ENCODE results near the gene DEFB125. TPM values are rescaled to one million over a fixed set of nuclear protein-coding genes. Genes with fewer than 3 reads are reported as not detected.
"Not testable (repeated sequence)": the region's sequence is repeated elsewhere in the genome, so short reads cannot be mapped to it uniquely, and the experiment has no call there.

DEFB125 gene
- total and polyA plus RNA-seq, 10 donors: not detected

- intact Hi-C loops (cut with DNase I; ENCODE audit: low total_unique reads): no loop called here
- H3K36me3 ChIP-seq: no peaks in the 10 kb centered on the region
Observed at GRCh38 chr20:117518-117917, 30.0 kb downstream of the DEFB125 start.

GRCh38 chr20:129786-130323 lies 42.4 kb downstream of the DEFB125 start:
- DNase-seq; H3K27ac ChIP-seq; H3K9me3 ChIP-seq; H3K36me3 ChIP-seq; intact Hi-C loops (cut with DNase I; ENCODE audit: low total_unique reads); H3K4me3 ChIP-seq; H3K4me1 ChIP-seq: not testable (repeated sequence)
- WGBS, 5 donors: 89 to 93% (median 92%) methylated on average over 22 to 28 of the region's 28 CpGs
- H3K27me3 ChIP-seq (replicated peaks in 1 of 7): peaks cover 0 to 22% (median 0%) of the 10 kb centered on the region in 7 donors

More at GRCh38 chr20:117518-117917, 30.0 kb downstream of the DEFB125 start:
- Histone ChIP-seq H3K9me3 (peaks cover 0 to 25% (median 14%) of the 10 kb centered on the region in 8 donors), H3K27me3 (replicated peaks in 1 of 7) (peaks cover 0 to 67% (median 12%) of the 10 kb centered on the region in 7 donors), H3K4me1 (no peaks in the 10 kb centered on the region), H3K4me3 (no peak overlapping the region), H3K27ac (no peak overlapping the region)
- no peak for DNase-seq
- TF ChIP-seq CTCF (IDR thresholded peaks at IDR 0.05 in 8 of 11, conservative IDR thresholded peaks at IDR 0.05 in 3 of 11): no peak
- no peak for TF ChIP-seq POLR2AphosphoS5 (IDR thresholded peaks at IDR 0.05)
- no peak for TF ChIP-seq POLR2A (IDR thresholded peaks at IDR 0.05)

- TF ChIP-seq POLR2A (IDR thresholded peaks at IDR 0.05) (no peak), CTCF (IDR thresholded peaks at IDR 0.05 in 8 of 11, conservative IDR thresholded peaks at IDR 0.05 in 3 of 11) (peak in 1 of 11 experiments; percentile 25)
- no peak overlapping the region for H3K27ac ChIP-seq
- H3K27me3 ChIP-seq (replicated peaks in 1 of 7): peaks cover 0 to 40% (median 0%) of the 10 kb centered on the region in 7 donors
- WGBS, 5 donors: 79 to 94% (median 87%) methylated on average over 11 of the region's 11 CpGs
- intact Hi-C loops (cut with DNase I; ENCODE audit: low total_unique reads): no loop called here
- no peaks in the 10 kb centered on the region for H3K36me3 ChIP-seq
- H3K4me1 ChIP-seq: no peaks in the 10 kb centered on the region
- H3K4me3 ChIP-seq: no peak overlapping the region
- H3K9me3 ChIP-seq: peaks cover 0 to 9% (median 0%) of the 10 kb centered on the region in 8 donors
- no peak for DNase-seq
Observed at GRCh38 chr20:137668-138490, 50.4 kb downstream of the DEFB125 start.

GRCh38 chr20:142290-142689 lies 54.8 kb downstream of the DEFB125 start, which contains the start of gene DEFB126:
Gene DEFB126 (plus strand): TSS chr20:142590. CDS start chr20:142629, 39 bp downstream.
- peaks cover 0 to 61% (median 0%) of the 10 kb centered on the region in 7 donors for H3K27me3 ChIP-seq (replicated peaks in 1 of 7)
- DNase-seq: no peak
- WGBS, 5 donors: 44 to 90% (median 65%) methylated on average over 1 of the region's 1 CpG
- intact Hi-C loops (cut with DNase I; ENCODE audit: low total_unique reads): no loop called here
- H3K27ac ChIP-seq: no peak within 1 kb of the TSS
- H3K4me1 ChIP-seq: no peaks in the 10 kb centered on the region
- H3K4me3 ChIP-seq: no peak within 1 kb of the TSS
- TF ChIP-seq POLR2AphosphoS5 (IDR thresholded peaks at IDR 0.05) (no peak), CTCF (IDR thresholded peaks at IDR 0.05 in 8 of 11, conservative IDR thresholded peaks at IDR 0.05 in 3 of 11) (no peak), POLR2A (IDR thresholded peaks at IDR 0.05) (no peak)
- H3K36me3 ChIP-seq: no peaks in the 10 kb centered on the region
- peaks cover 0 to 4% (median 0%) of the 10 kb centered on the region in 8 donors for H3K9me3 ChIP-seq

Measured in spleen (tissue), 11 donors.